HG03139 (cell line): Measurements from ENCODE around the gene PDHX.
"Not testable (repeated sequence)": the region's sequence is repeated elsewhere in the genome, so short reads cannot be mapped to it uniquely, and the experiment has no call there.

Source experiments
- ATAC-seq: cut with Tn5 transposase; IDR thresholded peaks from one replicate; pipeline ENCODE4 v1.9.1; 2021; ENCODE audit not compliant: unreplicated experiment

Gene PDHX

DNA sequence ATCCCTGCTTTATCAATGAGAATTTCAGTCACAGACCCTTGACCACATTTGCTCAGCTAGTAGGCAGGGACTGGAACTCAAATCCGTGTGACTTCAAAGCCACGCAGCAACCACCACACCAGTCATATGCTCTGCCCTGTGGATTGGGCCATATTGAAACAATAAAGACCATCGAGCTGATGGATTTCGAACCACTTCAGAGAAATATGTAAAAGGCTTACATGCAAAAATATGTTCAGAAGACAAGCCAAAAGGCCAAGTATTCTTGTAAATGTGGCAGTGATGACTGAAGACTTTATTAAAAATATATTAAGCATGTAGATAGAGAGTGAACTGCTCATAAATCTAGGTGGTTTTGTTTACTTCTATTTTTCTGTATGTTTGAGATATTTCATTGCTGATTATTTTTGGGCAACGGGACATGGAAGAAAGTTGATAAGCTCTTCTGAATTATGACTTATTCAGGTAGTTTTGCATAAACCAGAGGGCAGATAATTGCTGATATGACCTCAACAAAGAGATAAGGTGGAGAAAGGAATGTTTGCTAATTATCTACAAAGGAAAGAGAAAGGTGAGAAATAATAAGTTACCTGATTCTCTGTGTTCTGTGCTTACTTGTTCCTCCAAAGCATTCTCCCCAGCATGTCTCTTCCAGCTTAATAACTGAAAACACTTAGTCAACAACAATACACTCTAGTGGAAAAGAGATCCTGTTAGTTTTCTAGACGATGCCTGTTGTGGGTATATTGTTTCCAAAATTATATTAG is 99.4 kb downstream of the PDHX start:
- ATAC-seq = no peak

DNA sequence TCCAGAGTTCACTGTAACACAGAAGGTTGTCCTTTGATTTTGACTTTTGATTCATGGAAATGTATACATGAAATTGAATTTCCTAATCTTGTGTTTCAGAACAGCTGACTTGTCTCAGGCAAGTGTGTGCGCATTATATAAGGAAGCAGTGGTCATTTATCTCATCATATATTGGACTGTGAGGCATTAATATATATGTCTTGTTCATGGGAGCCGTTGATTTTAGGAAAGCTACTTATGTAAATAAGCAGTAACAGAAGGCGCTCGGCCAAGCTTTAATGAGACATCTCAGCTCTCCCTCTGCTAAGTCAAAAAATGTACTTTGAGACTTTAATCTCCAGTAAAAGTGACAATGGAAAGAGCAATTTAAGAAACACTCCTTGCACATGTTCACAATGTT is 100.5 kb downstream of the PDHX start:
- no peak for ATAC-seq

- no peak for ATAC-seq
Measured at GRCh38 chr11:35017528-35018342, 101.3 kb downstream of the PDHX start.

GRCh38 chr11:35021589-35021988 is 105.2 kb downstream of the PDHX start:
- no peak for ATAC-seq

GRCh38 chr11:35023940-35024339 is 107.5 kb downstream of the PDHX start:
- ATAC-seq = not testable (repeated sequence)

DNA sequence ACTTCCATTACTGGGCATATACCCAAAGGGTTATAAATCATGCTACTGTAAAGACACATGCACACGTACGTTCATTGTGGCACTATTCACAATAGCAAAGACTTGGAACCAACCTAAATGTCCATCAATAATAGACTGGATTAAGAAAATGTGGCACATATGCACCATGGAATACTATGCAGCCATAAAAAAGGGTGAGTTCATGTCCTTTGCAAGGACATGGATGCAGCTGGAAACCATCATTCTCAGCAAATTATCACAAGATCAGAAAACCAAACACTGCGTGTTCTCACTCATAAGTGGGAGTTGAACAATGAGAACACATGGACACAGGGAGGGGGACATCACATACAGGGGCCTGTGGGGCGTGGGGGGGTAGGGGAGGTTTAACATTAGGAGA is 111.6 kb downstream of the PDHX start:
- ATAC-seq = not testable (repeated sequence)

GRCh38 chr11:35029979-35030682 is 113.7 kb downstream of the PDHX start:
- peak; percentile 77 for ATAC-seq

- no peak for ATAC-seq
Measured at GRCh38 chr11:35030716-35031213, 114.3 kb downstream of the PDHX start.

GRCh38 chr11:35031346-35031745 is 114.9 kb downstream of the PDHX start:
- ATAC-seq = no peak

- no peak for ATAC-seq
Measured at GRCh38 chr11:35031867-35032266, 115.4 kb downstream of the PDHX start.

DNA sequence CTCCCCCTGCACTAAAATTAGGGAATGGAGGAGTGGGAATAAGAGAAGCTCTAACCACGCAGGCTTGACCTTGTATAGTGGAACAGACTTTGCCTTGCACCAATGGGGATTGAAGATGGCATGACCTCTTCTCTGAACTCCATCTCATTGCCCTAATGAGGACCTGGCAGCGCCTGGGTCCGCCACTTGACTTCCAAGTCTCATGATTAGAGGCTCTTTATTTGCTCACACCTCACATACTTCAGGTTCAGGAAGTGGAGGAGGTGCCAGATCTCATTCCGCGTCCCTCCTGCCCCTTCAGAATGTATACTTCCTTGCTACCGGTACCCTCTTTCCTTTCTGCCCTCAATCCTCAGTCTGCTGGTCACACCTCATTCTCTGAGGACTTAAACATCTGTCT is 116.6 kb downstream of the PDHX start:
- ATAC-seq = no peak

- no peak for ATAC-seq
Measured at GRCh38 chr11:35034401-35034800, 118.0 kb downstream of the PDHX start.

DNA sequence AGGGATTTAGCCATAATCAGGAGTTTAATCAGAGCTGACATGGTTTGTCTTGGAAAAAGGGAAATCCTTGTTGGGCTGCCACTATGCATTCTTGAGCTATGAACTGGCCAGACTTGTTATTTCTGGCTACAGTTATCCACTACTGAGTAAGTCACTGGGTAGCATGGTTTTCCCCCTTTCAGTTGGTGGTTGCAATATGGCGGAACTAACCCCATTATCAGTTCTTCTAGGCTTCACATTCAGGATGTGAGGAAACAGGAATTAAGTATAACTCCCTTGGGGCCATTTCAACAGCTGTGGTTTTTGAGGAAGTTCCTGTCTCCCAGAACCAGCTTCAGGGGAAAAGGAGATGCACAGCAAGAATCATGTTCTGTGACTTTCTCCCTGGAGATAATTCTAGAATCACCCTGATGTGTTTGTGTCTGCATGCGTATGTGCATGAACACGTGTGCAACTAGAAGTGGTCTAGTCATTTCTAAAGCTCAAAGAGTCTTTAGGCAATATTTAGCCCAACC is 119.5 kb downstream of the PDHX start:
- ATAC-seq = no peak

DNA sequence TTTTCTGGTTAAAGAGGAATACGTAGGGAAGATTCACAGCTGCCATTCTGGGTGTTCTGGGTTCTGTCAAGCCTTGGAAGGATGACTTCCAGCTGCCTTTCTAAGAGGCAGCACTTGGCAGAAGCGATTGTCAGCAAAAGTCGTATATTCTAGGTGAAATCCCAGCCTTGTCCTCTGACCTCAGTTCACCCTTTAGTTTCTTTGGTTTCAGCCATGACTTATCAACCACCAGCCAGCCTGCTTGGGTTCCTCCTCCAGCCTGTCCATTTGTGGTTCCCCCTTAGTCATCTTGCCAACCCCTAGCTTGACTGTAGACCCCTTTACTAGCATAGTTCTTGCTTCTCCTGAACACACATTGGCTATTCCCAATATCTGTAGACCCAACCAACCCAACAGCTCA is 120.2 kb downstream of the PDHX start:
- no peak for ATAC-seq

DNA sequence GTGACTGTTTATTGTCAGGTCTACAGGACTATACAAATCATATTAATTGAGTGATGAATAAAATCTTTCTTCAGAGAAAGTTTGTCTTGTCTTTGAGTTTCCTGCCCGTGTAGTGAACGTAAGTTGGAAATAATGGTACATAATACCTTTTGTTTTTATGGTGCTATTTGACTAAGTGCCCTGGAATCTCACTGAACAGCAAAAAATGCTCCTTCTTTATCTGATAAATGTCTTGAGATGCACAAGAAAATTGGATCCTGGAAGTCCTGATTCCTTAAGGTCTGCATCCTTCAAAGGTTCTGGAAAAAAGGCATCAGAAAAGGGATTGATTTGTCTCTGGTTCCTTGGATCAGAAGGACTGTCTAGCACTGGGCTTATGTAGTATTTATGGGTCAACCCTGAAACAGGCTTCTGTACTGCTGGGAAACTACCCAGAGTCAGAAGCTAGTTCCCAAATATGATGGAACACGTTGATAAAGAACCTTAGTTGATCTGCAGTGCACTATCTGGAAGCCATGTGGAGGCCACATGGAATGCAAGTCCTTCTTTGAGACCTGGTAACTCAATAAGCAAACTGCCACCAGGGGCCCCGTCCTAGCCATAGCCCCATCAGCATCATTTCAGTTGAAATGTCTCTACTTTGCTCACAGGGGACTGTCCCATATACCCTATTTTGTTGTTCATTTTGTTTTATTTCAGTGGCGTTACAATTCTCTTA is 122.0 kb downstream of the PDHX start:
- no peak for ATAC-seq

DNA sequence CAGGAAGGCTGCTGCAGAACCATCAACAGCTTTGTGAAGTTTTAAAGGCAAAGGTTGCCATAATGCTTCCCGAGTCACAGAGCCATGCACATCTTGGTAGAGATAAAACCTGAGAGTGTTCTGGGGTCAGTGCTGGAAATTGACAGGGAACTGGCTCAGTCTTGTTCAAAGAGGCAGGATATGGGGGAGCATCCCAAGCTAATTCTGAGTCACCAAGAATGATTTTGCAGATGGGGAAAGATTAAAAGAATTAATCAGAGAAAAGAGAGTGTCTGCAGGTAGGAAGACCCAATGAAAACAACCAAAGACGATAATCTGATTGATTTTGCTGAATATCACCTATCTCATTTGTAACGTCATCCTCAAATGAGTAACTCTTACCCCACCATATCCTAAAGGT is 122.7 kb downstream of the PDHX start:
- no peak for ATAC-seq

- peak; percentile 64 for ATAC-seq
Measured at GRCh38 chr11:35040221-35040942, 124.0 kb downstream of the PDHX start.

DNA sequence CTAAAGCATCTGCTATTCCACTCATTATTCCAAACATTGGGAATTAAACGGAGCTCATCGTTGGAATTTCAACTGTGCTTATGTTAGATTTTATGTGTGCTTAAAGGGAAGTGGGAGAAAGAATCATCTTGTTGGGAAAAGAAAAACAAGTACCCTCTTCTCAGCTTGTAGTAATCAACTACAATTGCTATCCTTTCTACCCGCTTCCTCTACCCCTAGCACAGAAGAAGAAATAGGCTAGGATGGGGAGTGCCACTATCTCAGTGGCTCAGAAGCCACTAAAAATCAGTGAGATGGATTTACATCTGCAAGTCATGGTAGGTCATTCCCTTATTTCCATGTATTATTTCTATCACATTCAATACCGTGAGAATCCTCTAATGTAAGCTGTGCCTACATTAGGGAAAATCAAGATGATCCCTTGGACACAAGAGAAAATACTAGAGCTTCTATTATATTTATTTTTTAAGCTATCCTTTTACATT is 124.7 kb downstream of the PDHX start:
- ATAC-seq = no peak

- no peak for ATAC-seq
Measured at GRCh38 chr11:35042224-35042623, 125.8 kb downstream of the PDHX start.

GRCh38 chr11:35042913-35043312 is 126.5 kb downstream of the PDHX start:
- ATAC-seq = no peak
